B cell (primary cell): ENCODE data around the gene VRTN. TPM values are rescaled to one million over a fixed set of nuclear protein-coding genes. Genes with fewer than 3 reads are reported as not detected.

ENCODE experiments used
- ATAC-seq: fragments of 200-7000 bp; cut with Tn5 transposase; one replicate; pipeline ENCODE4 v1.10.0; 2021; ENCODE audit warnings: low read depth, mild to moderate bottlenecking, moderate number of reproducible peaks, moderate library complexity
- CTCF ChIA-PET: fragments of 350-600 bp; sonication (Branson Sonifier 250); formaldehyde crosslinking; loops from one replicate; lab custom pipeline; 2021; ENCODE audit warnings: antibody characterized with exemption, inconsistent platforms; lab: Charles Lee
- POLR2A ChIA-PET: fragments of 350-600 bp; sonication (Branson Sonifier 250); formaldehyde crosslinking; loops from one replicate; lab custom pipeline; 2021; ENCODE audit warnings: antibody characterized with exemption; lab: Charles Lee
- DNase-seq: peaks from one replicate; pipeline ENCODE4 v3.0.0; 2013
- H2AFZ ChIP-seq: 2 replicates; pipeline ENCODE4 v1.6.1; 2012; ENCODE audit warnings: mild to moderate bottlenecking, low read depth, low read length; ENCODE audit not compliant: insufficient read depth, poor library complexity, severe bottlenecking
- H3K27ac ChIP-seq, 2 donors: 1 replicate in 1 of 2; 2 replicates in 1 of 2; pipeline ENCODE4 v1.5.1; 2012 to 2013; ENCODE audit warnings: low read length in 2 of 2, mild to moderate bottlenecking in 2 of 2, moderate library complexity in 1 of 2
- H3K27me3 ChIP-seq, 4 experiments: fragments of 200-600 bp in 1 of 4; sonication (generic) in 1 of 4; replicated peaks in 1 of 4; 1 replicate in 2 of 4; 2 replicates in 2 of 4; pipeline versions ENCODE4 v1.6.1 to v1.7.0; 2013 to 2016; ENCODE audit warnings: low read length in 3 of 4, mild to moderate bottlenecking in 2 of 4, mixed read lengths in 1 of 4, moderate library complexity in 1 of 4; ENCODE audit not compliant: insufficient read depth in 4 of 4, control insufficient read depth in 3 of 4; ENCODE audit errors: control extremely low read depth in 1 of 4
- H3K36me3 ChIP-seq, 2 experiments: replicated peaks in 1 of 2; 1 replicate in 1 of 2; 2 replicates in 1 of 2; pipeline versions ENCODE4 v1.6.1 to v1.7.1; 2013; ENCODE audit warnings: low read length in 1 of 2; ENCODE audit not compliant: insufficient read depth in 2 of 2, control insufficient read depth in 1 of 2; ENCODE audit errors: control extremely low read depth in 1 of 2, extremely low read depth in 1 of 2
- H3K4me1 ChIP-seq, 2 donors: fragments of 200-600 bp in 1 of 2; sonication (generic) in 1 of 2; 1 replicate in 1 of 2; 2 replicates in 1 of 2; pipeline versions ENCODE4 v1.5.1 to v1.6.1; 2013 to 2017; ENCODE audit warnings: low read length in 2 of 2; ENCODE audit not compliant: control insufficient read depth in 2 of 2, insufficient read depth in 2 of 2
- H3K4me2 ChIP-seq: replicated peaks from 2 replicates; pipeline ENCODE3; 2012; ENCODE audit warnings: mild to moderate bottlenecking, low read depth, low read length; ENCODE audit not compliant: poor library complexity, severe bottlenecking
- H3K4me3 ChIP-seq, 5 experiments: fragments of 200-600 bp in 1 of 5; sonication (generic) in 1 of 5; 1 replicate in 3 of 5; 2 replicates in 2 of 5; pipeline versions ENCODE4 v1.5.1 to v1.7.0; 2011 to 2016; ENCODE audit warnings: low read length in 4 of 5, mild to moderate bottlenecking in 4 of 5, low read depth in 2 of 5, control low read depth in 1 of 5, moderate library complexity in 1 of 5; ENCODE audit not compliant: insufficient read depth in 1 of 5; ENCODE audit errors: control extremely low read depth in 1 of 5, extremely low read depth in 1 of 5
- H3K79me2 ChIP-seq: fragments of 200-600 bp; sonication (generic); one replicate; pipeline ENCODE4 v1.6.0; 2016; ENCODE audit warnings: low read length; ENCODE audit not compliant: control insufficient read depth, insufficient read depth
- H3K9ac ChIP-seq: fragments of 200-600 bp; sonication (generic); 2 replicates; pipeline ENCODE4 v1.6.1; 2017; ENCODE audit warnings: mild to moderate bottlenecking, low read length, moderate library complexity
- H3K9me3 ChIP-seq, 3 donors: one replicate each; pipeline versions ENCODE4 v1.6.1 to v1.7.1; 2013; ENCODE audit warnings: low read length in 2 of 3; ENCODE audit not compliant: control insufficient read depth in 2 of 3, insufficient read depth in 1 of 3; ENCODE audit errors: control extremely low read depth in 1 of 3
- H4K20me1 ChIP-seq: 2 replicates; pipeline ENCODE4 v1.6.0; 2012; ENCODE audit warnings: mild to moderate bottlenecking, low read length; ENCODE audit not compliant: insufficient read depth, control insufficient read depth, poor library complexity, severe bottlenecking
- H3K27ac Mint-ChIP-seq: one replicate; pipeline ENCODE4 v1.8.0; 2021; ENCODE audit warnings: mixed read lengths
- H3K27me3 Mint-ChIP-seq: one replicate; pipeline ENCODE4 v1.8.0; 2021; ENCODE audit warnings: mixed read lengths
- H3K4me1 Mint-ChIP-seq: one replicate; pipeline ENCODE4 v1.8.0; 2021; ENCODE audit warnings: mixed read lengths
- H3K4me3 Mint-ChIP-seq: one replicate; pipeline ENCODE4 v1.8.0; 2021; ENCODE audit warnings: mixed read lengths
- H3K9me3 Mint-ChIP-seq: one replicate; pipeline ENCODE4 v1.8.0; 2022; ENCODE audit warnings: mixed read lengths; ENCODE audit not compliant: insufficient read depth
- CTCF ChIP-seq: fragments of 200-600 bp; IDR thresholded peaks from one replicate; pipeline ENCODE4 v1.8.0; 2022; ENCODE audit warnings: antibody characterized with exemption, mild to moderate bottlenecking
- EZH2 ChIP-seq: IDR thresholded peaks from 2 replicates; pipeline ENCODE4 v1.6.1; 2012; ENCODE audit warnings: borderline replicate concordance, low read depth, mild to moderate bottlenecking, moderate library complexity, low read length; ENCODE audit not compliant: insufficient read depth, poor library complexity, severe bottlenecking
- WGBS: methylation state at CpG from one replicate; pipeline ENCODE4 v1.1.5; 2013; ENCODE audit warnings: missing lambda C conversion rate; ENCODE audit not compliant: insufficient coverage; 5-methylcytosine and 5-hydroxymethylcytosine counted together
- intact Hi-C: fragments of 100-400 bp; cut with micrococcal nuclease; formaldehyde crosslinking; loops from one replicate; pipeline ENCODE4 v1.10.0; 2022
- polyA plus RNA-seq: library from polyadenylated mRNA; depleted of rRNA; stranded (reverse); fragments of >200 nt; gene quantifications from 2 replicates; pipeline ENCODE4 v1.2.3, GENCODE V29; 2012
- total RNA-seq, 2 donors: library from RNA; stranded (reverse); fragments of 120-200 nt in 1 of 2; gene quantifications; 1 replicate in 1 of 2; 2 replicates in 1 of 2; pipeline versions ENCODE4 v1.2.3 to v1.2.4, GENCODE V29; 2013 to 2022

VRTN gene
- total and polyA plus RNA-seq, 2 donors (not counting 1 experiment from before 2014, with no cell fraction given) = not detected

- TF ChIP-seq CTCF = no peak
- TF ChIP-seq EZH2 = no peak
- Mint-ChIP-seq H3K9me3 (no peaks in the 10 kb centered on the region), H3K27me3 (no peaks in the 10 kb centered on the region), H3K4me3 (peak overlapping the region; percentile 97), H3K27ac (peak overlapping the region; percentile 100), H3K4me1 (peaks cover 58% of the 10 kb centered on the region)
- peak overlapping the region; percentile 75 for H2AFZ ChIP-seq
- 65% methylated on average over 4 of the region's 8 CpGs for WGBS
- H3K27me3 ChIP-seq = no peaks in the 10 kb centered on the region
- no peaks in the 10 kb centered on the region for H4K20me1 ChIP-seq
- CTCF ChIA-PET = interaction anchor here (0.8 to 3.5 kb wide), 13 partner anchors 11 to 209 kb away, joined by 3 to 17 read pairs (median 4); partner anchors contain the start of genes ABCD4, ISCA2 and NPC2
- H3K79me2 ChIP-seq = no peaks in the 10 kb centered on the region
- POLR2A ChIA-PET = interaction anchor here (1.0 to 2.8 kb wide), 2 partner anchors 92 to 99 kb away, joined by 3 to 13 read pairs; partner anchors contain the start of genes ABCD4, ISCA2 and NPC2
- DNase-seq (no peak), ATAC-seq (peak; percentile 0)
- H3K4me2 ChIP-seq = peak overlapping the region; percentile 84
- no peaks in the 10 kb centered on the region for H3K9me3 ChIP-seq
- peak overlapping the region in 4 of 5 experiments; percentile 50 to 67 (median 60) for H3K4me3 ChIP-seq
- H3K27ac ChIP-seq = peak overlapping the region; percentile 92 to 94
- intact Hi-C loops = loop anchor here (5.0 kb wide), 2 partner anchors 144 to 1264 kb away; partner anchors contain the start of gene PSEN1
- H3K36me3 ChIP-seq = no peaks in the 10 kb centered on the region
- peak overlapping the region; percentile 70 for H3K9ac ChIP-seq
- peaks cover 33 to 48% of the 10 kb centered on the region in 2 donors for H3K4me1 ChIP-seq
Measured at GRCh38 chr14:74400919-74401503, 52.7 kb downstream of the VRTN start.
